Muscle layer of duodenum (tissue), 2 donors: Measurements from ENCODE around the gene STAB2.
"Not testable (repeated sequence)": the region's sequence is repeated elsewhere in the genome, so short reads cannot be mapped to it uniquely, and the experiment has no call there.

ENCODE experiments used
- H3K27ac ChIP-seq: one replicate; pipeline ENCODE4 v1.7.0; 2013; ENCODE audit warnings: mild to moderate bottlenecking, low read length
- H3K27me3 ChIP-seq: one replicate; pipeline ENCODE4 v1.7.0; 2013; ENCODE audit warnings: low read depth, mild to moderate bottlenecking, control low read depth, low read length
- H3K36me3 ChIP-seq, 2 donors: one replicate each; pipeline ENCODE4 v1.7.0; 2013; ENCODE audit warnings: low read length in 2 of 2, control low read depth in 1 of 2, mild to moderate bottlenecking in 1 of 2; ENCODE audit not compliant: insufficient read depth in 2 of 2, control insufficient read depth in 1 of 2
- H3K4me1 ChIP-seq, 2 donors: one replicate each; pipeline ENCODE4 v1.7.0; 2013; ENCODE audit warnings: low read length in 2 of 2, mild to moderate bottlenecking in 2 of 2, control low read depth in 1 of 2, moderate library complexity in 1 of 2; ENCODE audit not compliant: insufficient read depth in 2 of 2, control insufficient read depth in 1 of 2
- H3K4me3 ChIP-seq, 2 donors: one replicate each; pipeline ENCODE4 v1.7.0; 2013; ENCODE audit warnings: low read length in 2 of 2, low read depth in 1 of 2, mild to moderate bottlenecking in 1 of 2
- H3K9me3 ChIP-seq, 2 donors: one replicate each; pipeline ENCODE4 v1.7.0; 2013; ENCODE audit warnings: low read length in 2 of 2, control low read depth in 1 of 2, mild to moderate bottlenecking in 1 of 2; ENCODE audit not compliant: control insufficient read depth in 1 of 2
- donor health status: healthy.

Gene STAB2

GRCh38 chr12:103653568-103654173 is 66.6 kb downstream of the STAB2 start:
- not testable (repeated sequence) for H3K4me3 ChIP-seq, H3K4me1 ChIP-seq, H3K9me3 ChIP-seq, H3K27me3 ChIP-seq, H3K27ac ChIP-seq, H3K36me3 ChIP-seq

GRCh38 chr12:103654816-103655215 is 67.7 kb downstream of the STAB2 start:
- H3K4me1 ChIP-seq = no peaks in the 10 kb centered on the region
- no peak overlapping the region for H3K27ac ChIP-seq
- H3K27me3 ChIP-seq = no peaks in the 10 kb centered on the region
- no peaks in the 10 kb centered on the region for H3K36me3 ChIP-seq
- H3K9me3 ChIP-seq = no peaks in the 10 kb centered on the region
- no peak overlapping the region for H3K4me3 ChIP-seq

- Histone ChIP-seq H3K27ac (no peak overlapping the region), H3K4me1 (no peaks in the 10 kb centered on the region), H3K36me3 (no peaks in the 10 kb centered on the region), H3K9me3 (no peaks in the 10 kb centered on the region), H3K4me3 (no peak overlapping the region), H3K27me3 (no peaks in the 10 kb centered on the region)
These were observed 69.2 kb downstream of the STAB2 start for GRCh38 chr12:103656291-103656690.

- Histone ChIP-seq H3K9me3 (no peaks in the 10 kb centered on the region), H3K4me3 (no peak overlapping the region), H3K27ac (no peak overlapping the region), H3K27me3 (no peaks in the 10 kb centered on the region), H3K36me3 (no peaks in the 10 kb centered on the region), H3K4me1 (no peaks in the 10 kb centered on the region)
These were observed 70.3 kb downstream of the STAB2 start for GRCh38 chr12:103657331-103657730.

- Histone ChIP-seq H3K4me3 (no peak overlapping the region), H3K9me3 (no peaks in the 10 kb centered on the region), H3K27ac (no peak overlapping the region), H3K4me1 (no peaks in the 10 kb centered on the region), H3K27me3 (no peaks in the 10 kb centered on the region), H3K36me3 (no peaks in the 10 kb centered on the region)
These were observed 77.6 kb downstream of the STAB2 start for GRCh38 chr12:103664626-103665025.

GRCh38 chr12:103665971-103666370 is 78.9 kb downstream of the STAB2 start:
- Histone ChIP-seq H3K36me3 (no peaks in the 10 kb centered on the region), H3K4me3 (no peak overlapping the region), H3K4me1 (no peaks in the 10 kb centered on the region), H3K9me3 (no peaks in the 10 kb centered on the region), H3K27ac (no peak overlapping the region), H3K27me3 (no peaks in the 10 kb centered on the region)

- no peaks in the 10 kb centered on the region for H3K36me3 ChIP-seq
- no peaks in the 10 kb centered on the region for H3K4me1 ChIP-seq
- H3K27ac ChIP-seq = no peak overlapping the region
- no peaks in the 10 kb centered on the region for H3K27me3 ChIP-seq
- H3K4me3 ChIP-seq = no peak overlapping the region
- no peaks in the 10 kb centered on the region for H3K9me3 ChIP-seq
These were observed 80.1 kb downstream of the STAB2 start for GRCh38 chr12:103667125-103667524.

GRCh38 chr12:103668520-103668919 is 81.4 kb downstream of the STAB2 start:
- Histone ChIP-seq H3K9me3 (no peaks in the 10 kb centered on the region), H3K36me3 (no peaks in the 10 kb centered on the region), H3K4me1 (no peaks in the 10 kb centered on the region)

GRCh38 chr12:103671367-103671766 is 84.3 kb downstream of the STAB2 start:
- Histone ChIP-seq H3K9me3 (no peaks in the 10 kb centered on the region), H3K36me3 (no peaks in the 10 kb centered on the region), H3K27me3 (no peaks in the 10 kb centered on the region), H3K4me1 (no peaks in the 10 kb centered on the region), H3K4me3 (no peak overlapping the region), H3K27ac (no peak overlapping the region)

More at GRCh38 chr12:103668520-103668919, 81.4 kb downstream of the STAB2 start:
- Histone ChIP-seq H3K27ac (no peak overlapping the region), H3K4me3 (no peak overlapping the region), H3K27me3 (no peaks in the 10 kb centered on the region)

- no peak overlapping the region for H3K4me3 ChIP-seq
- H3K27ac ChIP-seq = no peak overlapping the region
- no peaks in the 10 kb centered on the region for H3K36me3 ChIP-seq
- peaks cover 0 to 6% of the 10 kb centered on the region in 2 donors for H3K4me1 ChIP-seq
- no peaks in the 10 kb centered on the region for H3K27me3 ChIP-seq
- H3K9me3 ChIP-seq = no peaks in the 10 kb centered on the region
These were observed 85.5 kb downstream of the STAB2 start for GRCh38 chr12:103672401-103673119.

- no peaks in the 10 kb centered on the region for H3K9me3 ChIP-seq
- peaks cover 0 to 6% of the 10 kb centered on the region in 2 donors for H3K4me1 ChIP-seq
- no peaks in the 10 kb centered on the region for H3K27me3 ChIP-seq
- H3K4me3 ChIP-seq = no peak overlapping the region
- no peak overlapping the region for H3K27ac ChIP-seq
- no peaks in the 10 kb centered on the region for H3K36me3 ChIP-seq
These were observed 86.4 kb downstream of the STAB2 start for GRCh38 chr12:103673487-103673886.
